Spinal cord (tissue), 10 donors: Measurements from ENCODE around the gene UGT1A1. TPM values are rescaled to one million over a fixed set of nuclear protein-coding genes. Genes with fewer than 3 reads are reported as not detected.
"Not testable (repeated sequence)": the region's sequence is repeated elsewhere in the genome, so short reads cannot be mapped to it uniquely, and the experiment has no call there.

Experiments used
- DNase-seq, 6 donors: peaks; one replicate each; pipeline versions ENCODE4 v3.0.0 to v3.0.0-alpha.2; 2013 to 2015; ENCODE audit warnings: low spot score in 6 of 6, low read depth in 4 of 6
- H3K27ac ChIP-seq: one replicate; pipeline ENCODE4 v1.5.1; 2013; ENCODE audit warnings: low read depth, low read length, control low read depth
- H3K27me3 ChIP-seq: one replicate; pipeline ENCODE4 v1.6.1; 2013; ENCODE audit warnings: low read length; ENCODE audit not compliant: control insufficient read depth, insufficient read depth
- H3K36me3 ChIP-seq: one replicate; pipeline ENCODE4 v1.6.1; 2013; ENCODE audit warnings: low read length; ENCODE audit not compliant: control insufficient read depth, insufficient read depth
- H3K4me1 ChIP-seq: one replicate; pipeline ENCODE4 v1.6.1; 2013; ENCODE audit warnings: low read length; ENCODE audit not compliant: control insufficient read depth, insufficient read depth
- H3K4me3 ChIP-seq: one replicate; pipeline ENCODE4 v1.5.1; 2013; ENCODE audit warnings: low read depth, low read length, control low read depth
- H3K9me3 ChIP-seq: one replicate; pipeline ENCODE4 v1.6.1; 2013; ENCODE audit warnings: low read length; ENCODE audit not compliant: control insufficient read depth, insufficient read depth
- WGBS: methylation state at CpG from one replicate; pipeline ENCODE4 v1.1.5; 2013; ENCODE audit warnings: missing lambda C conversion rate; ENCODE audit not compliant: insufficient coverage; 5-methylcytosine and 5-hydroxymethylcytosine counted together
- long read RNA-seq, 4 donors: transcript quantifications; one replicate each; lab custom pipeline, GENCODE V29; 2026
- polyA plus RNA-seq, 2 donors: library from polyadenylated mRNA; unstranded; fragments of 120-200 nt; gene quantifications; one replicate each; pipeline ENCODE4 v1.2.1, GENCODE V29; 2013; ENCODE audit not compliant: insufficient read length in 2 of 2
- total RNA-seq, 2 donors: library from RNA; depleted of rRNA in 1 of 2; stranded (reverse); fragments of 120-200 nt in 1 of 2; fragments of >200 nt in 1 of 2; gene quantifications; one replicate each; pipeline versions ENCODE4 v1.2.3 to v1.2.4, GENCODE V29; 2013 to 2014
- donor health status: healthy.

The UGT1A1 gene
- total RNA-seq (not detected), polyA plus RNA-seq (under 1 TPM in 1 of 2 donors, not detected in 1; 0.05 TPM)
- long read RNA-seq, donor 1 = 0 reads
- long read RNA-seq, donor 2 = 0 reads
- long read RNA-seq, donor 3 = 0 reads
- long read RNA-seq, donor 4 = 0 reads

DNA sequence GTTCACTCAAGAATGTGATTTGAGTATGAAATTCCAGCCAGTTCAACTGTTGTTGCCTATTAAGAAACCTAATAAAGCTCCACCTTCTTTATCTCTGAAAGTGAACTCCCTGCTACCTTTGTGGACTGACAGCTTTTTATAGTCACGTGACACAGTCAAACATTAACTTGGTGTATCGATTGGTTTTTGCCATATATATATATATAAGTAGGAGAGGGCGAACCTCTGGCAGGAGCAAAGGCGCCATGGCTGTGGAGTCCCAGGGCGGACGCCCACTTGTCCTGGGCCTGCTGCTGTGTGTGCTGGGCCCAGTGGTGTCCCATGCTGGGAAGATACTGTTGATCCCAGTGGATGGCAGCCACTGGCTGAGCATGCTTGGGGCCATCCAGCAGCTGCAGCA, at the start of gene UGT1A1:
Gene UGT1A1, plus strand, starts transcription at position 228 of the 400 bp plus-strand sequence. Its CDS starts 18 bp downstream, at position 246.
- Histone ChIP-seq H3K4me1 (peaks cover 3% of the 10 kb centered on the region), H3K27ac (no peak within 1 kb of the TSS), H3K36me3 (no peaks in the 10 kb centered on the region), H3K4me3 (no peak within 1 kb of the TSS), H3K9me3 (no peaks in the 10 kb centered on the region), H3K27me3 (no peaks in the 10 kb centered on the region)
- 98% methylated on average over 4 of the region's 6 CpGs for WGBS
- DNase-seq = no peak

GRCh38 chr2:233711312-233712008, 48.6 kb upstream of the UGT1A1 start:
- Histone ChIP-seq H3K9me3 (no peaks in the 10 kb centered on the region), H3K36me3 (no peaks in the 10 kb centered on the region), H3K27ac (no peak overlapping the region), H3K27me3 (no peaks in the 10 kb centered on the region), H3K4me3 (no peak overlapping the region), H3K4me1 (no peaks in the 10 kb centered on the region)
- WGBS = 71% methylated on average over 7 of the region's 11 CpGs
- DNase-seq = peak in 5 of 6 donors; percentile 4 to 80 (median 22)

DNA sequence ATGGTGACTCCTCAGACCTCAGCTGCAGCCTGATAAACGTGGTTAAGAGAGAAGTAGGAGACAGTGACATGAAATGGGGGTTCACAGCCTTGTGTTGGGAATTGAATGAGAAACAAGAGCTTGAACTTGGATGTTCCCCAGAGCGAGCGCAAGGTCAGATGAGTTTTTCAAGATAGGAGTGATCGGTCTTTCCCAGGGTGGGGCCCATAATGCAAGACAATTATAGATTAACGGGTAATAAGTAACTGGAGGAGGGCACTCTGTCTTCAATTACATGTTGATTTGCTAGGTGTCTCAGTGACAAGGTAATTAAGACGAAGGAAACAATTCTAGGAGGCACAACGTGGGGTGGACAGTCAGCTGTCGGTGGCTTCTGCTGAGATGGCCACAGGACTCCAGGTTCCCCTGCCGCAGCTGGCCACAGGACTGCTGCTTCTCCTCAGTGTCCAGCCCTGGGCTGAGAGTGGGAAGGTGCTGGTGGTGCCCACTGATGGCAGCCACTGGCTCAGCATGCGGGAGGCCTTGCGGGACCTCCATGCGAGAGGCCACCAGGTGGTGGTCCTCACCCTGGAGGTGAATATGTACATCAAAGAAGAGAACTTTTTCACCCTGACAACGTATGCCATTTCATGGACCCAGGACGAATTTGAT, 47.3 kb upstream of the UGT1A1 start, which contains the start of gene UGT1A5:
Gene UGT1A5, plus strand, starts transcription at position 297 of the 651 bp plus-strand sequence. Its CDS starts 85 bp downstream, at position 382.
- Histone ChIP-seq H3K4me1 (no peaks in the 10 kb centered on the region), H3K4me3 (no peak within 1 kb of the TSS), H3K27ac (no peak within 1 kb of the TSS), H3K9me3 (no peaks in the 10 kb centered on the region), H3K27me3 (no peaks in the 10 kb centered on the region), H3K36me3 (no peaks in the 10 kb centered on the region)
- 85% methylated on average over 10 of the region's 14 CpGs for WGBS
- no peak for DNase-seq

- H3K36me3 ChIP-seq = no peaks in the 10 kb centered on the region
- H3K4me3 ChIP-seq = no peak overlapping the region
- H3K27me3 ChIP-seq = no peaks in the 10 kb centered on the region
- no peak overlapping the region for H3K27ac ChIP-seq
- H3K4me1 ChIP-seq = no peaks in the 10 kb centered on the region
- no peak for DNase-seq
- WGBS = 100% methylated on average over 2 of the region's 7 CpGs
- H3K9me3 ChIP-seq = no peaks in the 10 kb centered on the region
Observed at GRCh38 chr2:233713262-233713615, 46.8 kb upstream of the UGT1A1 start.

DNA sequence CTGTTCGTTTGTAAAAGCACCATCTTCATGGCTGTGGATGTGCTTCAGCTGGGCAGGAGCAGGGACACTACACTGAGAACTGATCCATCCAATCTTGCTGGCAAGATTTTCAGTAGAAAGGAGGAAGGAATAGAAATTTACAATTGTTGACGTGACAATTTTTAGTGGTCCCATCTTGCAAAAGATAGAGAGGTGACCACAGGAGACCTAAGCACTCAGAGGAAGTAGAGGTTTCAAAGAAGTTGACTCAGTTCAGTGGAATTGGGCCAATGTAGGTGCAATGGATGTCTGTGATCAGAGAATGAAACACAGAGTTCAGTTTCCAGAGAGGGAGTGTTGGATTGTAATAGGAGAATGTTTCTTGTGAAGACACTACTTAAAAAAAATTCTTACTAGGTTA, 45.9 kb upstream of the UGT1A1 start:
- H3K4me3 ChIP-seq = no peak overlapping the region
- WGBS = 94% methylated on average over 2 of the region's 2 CpGs
- H3K9me3 ChIP-seq = no peaks in the 10 kb centered on the region
- no peaks in the 10 kb centered on the region for H3K36me3 ChIP-seq
- no peak for DNase-seq
- no peaks in the 10 kb centered on the region for H3K27me3 ChIP-seq
- no peak overlapping the region for H3K27ac ChIP-seq
- no peaks in the 10 kb centered on the region for H3K4me1 ChIP-seq

GRCh38 chr2:233718552-233718951, 41.5 kb upstream of the UGT1A1 start, which contains the start of gene UGT1A4:
Gene UGT1A4 (plus strand): TSS chr2:233718736. CDS start chr2:233718821, 85 bp downstream.
- Histone ChIP-seq H3K36me3 (no peaks in the 10 kb centered on the region), H3K9me3 (no peaks in the 10 kb centered on the region), H3K4me1 (no peaks in the 10 kb centered on the region), H3K27me3 (no peaks in the 10 kb centered on the region), H3K4me3 (no peak within 1 kb of the TSS), H3K27ac (no peak within 1 kb of the TSS)
- 76% methylated on average over 7 of the region's 7 CpGs for WGBS
- DNase-seq = no peak

GRCh38 chr2:233728723-233729301, 31.3 kb upstream of the UGT1A1 start, which contains the start of gene UGT1A3:
Gene UGT1A3 (plus strand): TSS chr2:233729042. CDS start chr2:233729127, 85 bp downstream.
- H3K36me3 ChIP-seq = no peaks in the 10 kb centered on the region
- WGBS = 72% methylated on average over 8 of the region's 8 CpGs
- H3K27me3 ChIP-seq = no peaks in the 10 kb centered on the region
- H3K9me3 ChIP-seq = no peaks in the 10 kb centered on the region
- H3K27ac ChIP-seq = no peak within 1 kb of the TSS
- no peak within 1 kb of the TSS for H3K4me3 ChIP-seq
- DNase-seq = no peak
- H3K4me1 ChIP-seq = no peaks in the 10 kb centered on the region

DNA sequence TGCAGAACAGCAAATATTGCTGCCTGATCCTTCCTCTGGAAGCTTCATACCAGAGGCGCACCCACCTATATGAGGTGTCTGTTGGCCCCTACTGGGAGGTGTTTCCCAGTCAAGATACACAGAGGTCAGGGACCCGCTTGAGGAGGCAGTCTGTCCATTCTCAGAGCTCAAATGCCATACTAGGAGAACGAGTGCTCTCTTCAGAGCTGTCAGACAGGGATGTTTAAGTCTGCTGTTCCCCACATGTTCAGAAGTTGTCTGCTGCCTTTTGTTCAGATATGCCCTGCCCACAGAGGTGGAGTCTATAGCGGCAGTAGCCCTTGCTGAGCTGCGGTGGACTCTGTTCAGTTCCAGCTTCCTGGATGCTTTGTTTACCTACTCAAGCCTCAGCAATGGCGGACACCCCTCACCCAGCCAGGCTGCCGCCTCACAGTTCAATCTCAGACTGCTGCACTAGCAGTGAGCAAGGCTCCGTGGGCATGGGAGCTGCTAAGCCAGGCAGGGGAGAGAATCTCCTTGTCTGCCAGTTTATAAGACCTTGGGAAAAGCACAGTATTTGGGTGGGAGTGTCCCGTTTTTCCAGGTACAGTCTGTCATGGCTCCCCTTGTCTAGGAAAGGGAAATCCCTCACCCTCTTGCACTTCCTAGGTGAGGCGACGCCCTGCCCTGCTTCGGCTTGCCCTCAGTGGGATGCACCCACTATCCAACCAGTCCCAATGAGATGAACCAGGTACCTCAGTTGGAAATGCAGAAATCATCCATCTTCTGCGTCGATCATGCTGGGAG, 23.0 kb upstream of the UGT1A1 start:
- H3K27me3 ChIP-seq, H3K4me3 ChIP-seq, H3K9me3 ChIP-seq, H3K36me3 ChIP-seq, DNase-seq, H3K27ac ChIP-seq, H3K4me1 ChIP-seq: not testable (repeated sequence)
- WGBS = 90% methylated on average over 14 of the region's 14 CpGs

GRCh38 chr2:233740870-233741269, 19.2 kb upstream of the UGT1A1 start:
- Histone ChIP-seq H3K4me3 (no peak overlapping the region), H3K4me1 (no peaks in the 10 kb centered on the region), H3K27ac (no peak overlapping the region), H3K36me3 (no peaks in the 10 kb centered on the region), H3K9me3 (no peaks in the 10 kb centered on the region), H3K27me3 (no peaks in the 10 kb centered on the region)
- WGBS = 83% methylated on average over 1 of the region's 2 CpGs
- no peak for DNase-seq
